NT2/D1 (cell line): ENCODE results near the gene CAVIN3.

Experiments used
- SUZ12 ChIP-seq: IDR thresholded peaks from 2 replicates; pipeline ENCODE4 v1.6.1; 2011; ENCODE audit not compliant: insufficient read length, insufficient read depth; ENCODE audit errors: extremely low read depth
- ZNF274 ChIP-seq: IDR thresholded peaks from 2 replicates; pipeline ENCODE4 v1.6.1; 2011; ENCODE audit warnings: mild to moderate bottlenecking, low read depth, low read length

DNA sequence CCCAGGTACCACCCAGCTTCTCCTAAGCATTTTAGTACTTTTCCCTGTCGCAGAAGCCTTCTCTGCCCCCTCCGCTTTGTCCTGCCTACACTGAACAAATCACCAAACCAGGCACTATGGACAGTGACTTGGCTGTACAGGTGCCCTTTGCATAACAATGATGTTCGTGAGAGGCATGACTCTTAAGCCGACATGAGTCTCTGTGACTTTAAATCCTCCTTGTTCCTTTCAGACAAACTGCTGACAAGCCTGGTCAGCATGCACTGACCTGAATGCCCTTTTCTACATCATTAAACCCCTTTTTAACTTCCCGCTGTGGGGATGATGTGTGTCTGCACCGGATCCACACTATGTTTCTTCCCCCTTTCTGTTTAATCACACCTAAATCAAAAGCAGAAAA is 16.6 kb downstream of the CAVIN3 start:
- TF ChIP-seq ZNF274 (no peak), SUZ12 (no peak)
